COLO668 (cell line): ENCODE results near the gene PTRH1.

ENCODE experiments used
- DNase-seq: peaks from one replicate; lab custom pipeline; 2025; ENCODE audit not compliant: unreplicated experiment; lab: John Stamatoyannopoulos, UW

The PTRH1 gene

DNA sequence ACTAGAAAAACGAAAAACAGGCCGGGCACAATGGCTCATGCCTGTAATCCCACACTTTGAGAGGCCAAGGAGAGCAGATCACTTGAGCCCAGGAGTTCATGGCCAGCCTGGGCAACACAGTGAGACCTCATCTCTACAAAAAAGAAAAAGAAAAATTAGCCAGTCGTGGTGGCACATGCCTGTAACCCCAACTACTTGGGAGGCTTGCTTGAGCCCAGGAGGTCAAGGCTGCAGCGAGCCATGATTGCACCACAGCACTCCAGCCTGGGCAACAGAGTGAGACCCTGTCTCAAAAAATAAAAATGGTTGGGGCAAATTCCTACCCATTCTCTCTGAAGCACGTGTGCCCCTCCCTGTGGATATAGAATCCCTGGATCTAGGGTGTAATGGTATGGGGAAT is 17.1 kb downstream of the PTRH1 start:
- no peak for DNase-seq

- DNase-seq, result no peak
These were observed 17.9 kb downstream of the PTRH1 start for GRCh38 chr9:127697575-127697974.

DNA sequence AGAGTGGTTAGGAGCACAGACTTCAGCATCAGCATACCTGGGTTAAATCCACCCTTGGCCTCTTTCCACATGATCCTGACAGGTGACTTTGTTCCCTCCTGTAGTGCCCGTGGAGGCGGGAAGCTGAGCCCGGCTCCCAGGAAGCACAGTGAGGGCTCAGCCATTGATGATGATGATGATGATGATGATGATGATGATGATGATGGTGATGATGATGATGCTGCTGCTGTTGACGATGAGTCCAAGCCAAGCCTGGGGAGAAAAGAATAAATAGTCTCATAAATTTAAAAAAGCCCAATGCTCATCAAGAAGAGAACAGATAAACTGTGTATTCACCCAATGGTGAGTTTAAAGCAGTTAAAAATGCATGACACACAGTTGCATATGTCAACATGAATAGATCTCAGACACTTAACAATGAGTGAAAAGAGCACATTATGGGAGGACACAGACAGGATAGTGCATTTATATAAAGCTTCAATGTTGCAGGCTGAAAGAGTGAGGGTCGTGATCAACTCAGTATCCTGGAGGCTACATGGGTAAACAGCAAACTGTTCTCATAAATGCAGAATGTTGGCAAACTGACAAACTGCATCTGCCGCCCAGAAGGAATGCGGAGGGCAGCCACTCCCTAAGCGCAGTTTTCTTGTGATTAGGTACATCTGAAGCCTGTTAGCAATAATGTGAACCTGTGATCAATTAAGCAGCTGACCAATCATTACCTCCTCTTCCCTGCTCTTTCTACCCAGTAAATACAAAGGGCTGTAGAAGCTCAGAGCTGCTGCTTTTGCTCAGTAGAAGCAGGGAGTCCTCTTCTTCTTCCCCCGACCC is 20.4 kb downstream of the PTRH1 start:
- DNase-seq, result no peak

- DNase-seq, result no peak
These were observed 21.8 kb downstream of the PTRH1 start for GRCh38 chr9:127693697-127694096.

DNA sequence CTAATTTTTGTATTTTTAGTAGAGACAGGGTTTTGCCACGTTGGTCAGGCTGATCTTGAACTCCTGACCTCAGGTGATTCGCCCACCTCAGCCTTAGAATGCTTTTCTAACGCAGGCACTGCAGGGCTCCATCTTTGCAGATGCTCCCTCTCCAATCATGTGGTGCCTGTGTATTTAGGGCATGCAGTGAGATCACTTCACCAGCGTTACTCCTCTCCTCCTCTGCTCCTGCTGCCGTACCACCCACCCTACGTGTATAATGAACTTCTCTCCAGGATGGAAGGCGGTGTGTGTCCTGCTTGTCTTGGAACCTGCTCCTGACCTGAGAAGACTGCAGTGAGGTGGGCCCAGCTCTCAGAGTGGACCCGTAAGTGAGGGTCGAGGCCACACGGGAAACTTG is 22.3 kb downstream of the PTRH1 start:
- DNase-seq, result no peak

- DNase-seq, result no peak
These were observed 23.4 kb downstream of the PTRH1 start for GRCh38 chr9:127692071-127692470.

DNA sequence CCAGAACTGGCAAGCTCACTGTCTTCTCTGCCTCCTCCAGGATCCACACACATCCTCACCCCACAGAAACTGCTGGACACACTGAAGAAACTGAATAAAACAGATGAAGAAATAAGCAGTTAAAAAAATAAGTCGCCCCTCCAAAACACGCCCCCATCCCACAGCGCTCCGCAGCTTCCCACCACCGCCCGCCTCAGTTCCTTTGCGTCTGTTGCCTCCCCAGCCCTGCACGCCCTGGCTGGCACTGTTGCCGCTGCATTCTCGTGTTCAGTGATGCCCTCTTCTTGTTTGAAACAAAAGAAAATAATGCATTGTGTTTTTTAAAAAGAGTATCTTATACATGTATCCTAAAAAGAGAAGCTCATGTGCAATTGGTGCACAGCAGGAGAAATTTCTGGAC is 24.7 kb downstream of the PTRH1 start:
- no peak for DNase-seq

- DNase-seq, result no peak
These were observed 26.0 kb downstream of the PTRH1 start for GRCh38 chr9:127689329-127690000.

- no peak for DNase-seq
These were observed 28.7 kb downstream of the PTRH1 start for GRCh38 chr9:127686461-127687393.

DNA sequence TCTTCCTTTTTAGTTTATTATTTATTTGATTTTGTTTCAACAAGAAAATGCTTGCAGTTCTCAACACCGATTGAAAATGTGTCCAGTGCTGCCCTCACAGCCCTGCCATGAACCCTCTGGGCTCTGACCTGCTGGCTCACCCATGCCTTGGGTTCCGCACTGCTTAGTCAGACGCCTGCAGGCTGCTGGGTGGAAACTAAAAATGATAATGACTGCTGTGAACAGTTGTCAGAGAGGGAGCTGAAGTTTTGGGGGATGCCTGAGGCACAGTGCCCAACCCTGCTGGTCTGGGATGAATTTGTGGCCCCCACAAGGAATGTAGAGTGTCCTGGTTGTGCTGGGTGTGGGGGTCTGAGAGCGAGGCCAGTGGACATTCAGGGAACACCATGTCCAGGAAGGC is 30.9 kb downstream of the PTRH1 start:
- no peak for DNase-seq

DNA sequence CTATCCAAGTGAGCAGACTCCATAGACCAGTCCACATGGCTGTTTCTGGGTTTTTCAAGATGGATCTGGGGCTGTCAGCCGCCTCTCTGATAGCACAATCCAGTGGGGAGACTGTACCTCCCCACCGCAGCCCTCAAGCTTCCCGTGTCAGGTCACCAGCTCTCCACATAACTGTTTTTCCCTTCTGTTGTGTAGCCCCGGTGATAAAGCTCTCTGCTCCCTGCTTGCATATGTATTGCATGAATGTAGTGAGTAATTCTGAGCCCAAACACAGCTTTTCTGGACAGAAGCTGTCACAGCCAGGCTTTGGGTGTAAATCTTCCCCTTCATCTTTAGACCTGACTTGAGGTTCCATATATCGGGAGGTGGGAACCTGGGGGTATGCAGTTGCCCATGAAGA is 31.7 kb downstream of the PTRH1 start:
- no peak for DNase-seq

DNA sequence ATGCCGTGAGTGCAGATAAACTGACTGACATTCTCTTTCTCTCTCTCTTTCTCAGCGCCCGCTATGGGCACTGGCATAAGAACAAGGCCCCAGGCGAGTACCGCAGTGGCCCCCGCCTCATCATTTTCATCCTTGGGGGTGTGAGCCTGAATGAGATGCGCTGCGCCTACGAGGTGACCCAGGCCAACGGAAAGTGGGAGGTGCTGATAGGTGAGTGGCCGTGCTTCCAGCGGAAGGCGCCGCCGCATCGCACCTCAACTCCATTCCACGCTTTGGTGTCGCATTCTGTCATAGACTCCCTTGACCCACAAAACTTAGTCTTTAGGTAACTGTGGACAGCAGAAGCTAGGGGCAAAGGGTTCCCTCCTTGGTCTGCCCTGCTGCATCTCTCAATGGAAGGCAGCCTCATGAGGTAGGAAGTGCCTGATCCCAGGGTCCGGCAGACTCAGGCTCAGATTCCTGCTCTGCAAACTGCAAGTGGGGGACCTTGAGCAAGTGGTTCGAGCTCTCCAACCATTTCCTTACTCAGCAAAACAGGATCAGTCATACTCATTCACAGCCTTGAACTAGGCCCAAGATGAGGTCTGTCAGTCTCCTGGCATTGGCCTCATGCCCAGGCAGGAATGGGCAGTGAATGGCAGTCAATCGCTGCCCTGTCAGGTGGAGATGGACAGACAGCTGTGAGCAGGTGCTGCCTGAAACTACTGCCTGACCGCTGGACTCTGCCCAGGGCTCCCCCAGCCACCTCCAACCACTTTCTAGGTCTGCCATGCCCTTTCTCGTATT is 32.9 kb downstream of the PTRH1 start:
- no peak for DNase-seq

DNA sequence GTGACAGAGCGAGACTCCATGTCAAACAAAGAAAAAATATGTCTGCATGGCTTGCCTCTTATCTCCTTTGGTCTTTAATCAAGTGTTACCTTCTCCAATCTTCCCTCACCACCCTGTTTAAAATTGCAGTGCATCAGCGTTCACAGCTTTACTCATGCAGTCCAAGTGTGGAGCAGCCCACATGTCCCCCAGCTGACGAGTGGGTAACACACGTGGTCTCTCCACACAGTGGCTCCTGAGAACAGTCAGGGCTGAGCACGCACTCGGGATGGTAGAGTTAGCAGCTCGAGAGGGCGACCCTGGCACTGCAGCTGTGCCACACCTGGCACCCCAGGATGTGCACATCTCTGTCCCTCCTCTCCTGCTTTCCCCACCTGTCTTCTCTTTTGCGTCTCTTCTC is 34.6 kb downstream of the PTRH1 start:
- DNase-seq, result no peak

- no peak for DNase-seq
These were observed 35.2 kb downstream of the PTRH1 start for GRCh38 chr9:127680226-127680625.

GRCh38 chr9:127679506-127679905 is 36.0 kb downstream of the PTRH1 start:
- no peak for DNase-seq

DNA sequence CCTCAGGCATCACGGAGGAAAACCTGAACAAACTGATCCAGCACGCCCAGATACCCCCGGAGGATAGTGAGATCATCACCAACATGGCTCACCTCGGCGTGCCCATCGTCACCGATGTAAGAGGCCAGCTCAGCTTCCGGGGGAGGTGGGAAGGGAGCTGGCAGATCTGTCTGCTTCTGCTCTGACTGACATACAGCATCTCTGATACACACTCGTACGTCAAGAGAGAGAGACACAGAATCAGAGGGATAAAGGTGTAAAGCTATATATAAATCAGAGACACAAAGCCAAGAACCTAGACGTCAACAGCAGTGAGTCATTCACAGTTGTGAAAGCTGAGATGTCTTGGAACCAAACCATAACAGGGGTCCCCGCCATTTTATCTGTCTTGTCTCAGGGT is 38.8 kb downstream of the PTRH1 start:
- DNase-seq, result no peak

DNA sequence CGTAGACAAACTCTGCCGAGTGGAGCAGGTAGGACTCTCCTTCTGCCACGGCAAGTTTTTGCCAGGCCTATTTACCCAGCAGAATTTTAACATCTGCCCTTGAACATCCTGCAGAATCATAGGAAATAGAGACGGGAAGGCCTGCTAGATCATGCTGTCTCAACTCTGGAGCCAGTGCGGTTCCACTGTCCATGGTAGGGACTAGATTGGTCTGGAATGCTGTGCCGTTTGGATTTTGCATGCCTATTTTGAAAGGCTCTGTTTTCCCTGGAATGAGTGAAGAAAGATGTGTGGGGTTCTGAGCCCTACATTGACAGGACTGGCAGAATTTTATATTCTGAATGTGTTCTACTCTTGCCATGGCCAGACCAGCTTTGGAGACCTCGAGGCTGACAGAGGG is 42.2 kb downstream of the PTRH1 start:
- DNase-seq, result no peak

DNA sequence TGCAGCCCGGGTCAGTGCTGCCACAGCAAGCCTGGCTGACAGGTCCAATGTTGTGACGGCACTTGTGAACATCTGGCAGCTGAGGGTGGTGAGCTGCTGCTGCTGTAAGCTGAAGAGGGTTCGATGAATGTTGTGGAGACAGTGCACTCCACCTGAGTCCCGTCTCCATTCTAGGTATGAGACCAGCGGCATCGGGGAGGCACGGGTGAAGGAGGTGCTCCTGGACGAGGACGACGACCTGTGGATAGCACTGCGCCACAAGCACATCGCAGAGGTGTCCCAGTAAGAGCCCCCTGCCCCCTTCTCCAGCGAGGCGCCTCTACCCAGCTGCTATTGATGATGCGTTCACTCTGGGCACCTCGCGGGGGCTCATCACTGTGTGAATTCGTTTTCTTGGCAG is 47.6 kb downstream of the PTRH1 start:
- no peak for DNase-seq

- DNase-seq, result no peak
These were observed 48.2 kb downstream of the PTRH1 start for GRCh38 chr9:127667127-127667844.
